OCI-LY7 (cell line): ENCODE measurements around the gene CDK5.
"Not testable (repeated sequence)": the region's sequence is repeated elsewhere in the genome, so short reads cannot be mapped to it uniquely, and the experiment has no call there.

Source experiments
- CTCF ChIP-seq: fragments of 200-600 bp; sonication (generic); conservative IDR thresholded peaks from 2 replicates; pipeline ENCODE4 v1.5.1; 2014; ENCODE audit warnings: mild to moderate bottlenecking, antibody characterized with exemption, low read length, moderate library complexity, mixed read lengths
- EZH2phosphoT487 ChIP-seq: fragments of 200-600 bp; sonication (generic); IDR thresholded peaks from 2 replicates; pipeline ENCODE4 v1.6.1; 2018; ENCODE audit warnings: low read depth, borderline replicate concordance, mild to moderate bottlenecking, mixed run types, antibody characterized with exemption, low read length, moderate library complexity, mixed read lengths

GRCh38 chr7:151026771-151027727, 30.6 kb downstream of the CDK5 start:
- not testable (repeated sequence) for TF ChIP-seq CTCF, EZH2phosphoT487
